HepG2 (cell line): ENCODE data around the gene SRP9. TPM values are rescaled to one million over a fixed set of nuclear protein-coding genes. Genes with fewer than 3 reads are reported as not detected.

ENCODE experiments used
- CBX1 ChIP-seq: IDR thresholded peaks from one replicate; pipeline ENCODE4 v1.6.1; 2016; ENCODE audit warnings: antibody characterized with exemption, low read depth
- CEBPZ ChIP-seq: IDR thresholded peaks from 2 replicates; pipeline ENCODE4 v1.6.1; 2012; ENCODE audit warnings: low read length, improper control_type of control experiment
- HDAC2 ChIP-seq: sonication (generic); formaldehyde crosslinking; IDR thresholded peaks from 2 replicates; pipeline ENCODE4 v1.4.0; 2020; ENCODE audit warnings: missing genetic modification reagents
- HES4 ChIP-seq: sonication (generic); formaldehyde crosslinking; IDR thresholded peaks from 2 replicates; pipeline ENCODE4 v1.9.0; 2021; ENCODE audit warnings: mild to moderate bottlenecking, missing genetic modification reagents, borderline replicate concordance
- IRF2 ChIP-seq: IDR thresholded peaks from 2 replicates; pipeline ENCODE4 v1.6.1; 2018; ENCODE audit warnings: missing genetic modification reagents, missing compliant biosample characterization
- KDM2A ChIP-seq: sonication (generic); formaldehyde crosslinking; IDR thresholded peaks from 2 replicates; pipeline ENCODE4 v1.4.0; 2020; ENCODE audit warnings: low read depth, missing genetic modification reagents, borderline replicate concordance
- MAFF ChIP-seq: IDR thresholded peaks from 2 replicates; pipeline ENCODE4 v1.6.1; 2011; ENCODE audit warnings: low read depth, low read length, improper control_type of control experiment
- NONO ChIP-seq, 2 experiments: fragments of 450-650 bp in 1 of 2; sonication (generic) in 1 of 2; formaldehyde crosslinking in 1 of 2; IDR thresholded peaks in 1 of 2; conservative IDR thresholded peaks in 1 of 2; 2 replicates each; pipeline versions ENCODE4 v1.6.1 to v1.8.0; 2017 to 2022; ENCODE audit warnings: mild to moderate bottlenecking in 1 of 2, missing genetic modification reagents in 1 of 2, moderate library complexity in 1 of 2
- PRMT3 ChIP-seq: sonication (generic); formaldehyde crosslinking; IDR thresholded peaks from 2 replicates; pipeline ENCODE4 v1.8.1; 2022; ENCODE audit warnings: low read depth, mild to moderate bottlenecking, moderate library complexity, missing genetic modification reagents, borderline replicate concordance
- THAP11 ChIP-seq: IDR thresholded peaks from 2 replicates; pipeline ENCODE4 v1.6.1; 2016; ENCODE audit warnings: missing biosample characterization, missing genetic modification reagents
- ZNF142 ChIP-seq: sonication (generic); formaldehyde crosslinking; IDR thresholded peaks from 2 replicates; pipeline ENCODE4 v1.4.0; 2020; ENCODE audit warnings: missing genetic modification reagents
- ZNF235 ChIP-seq: sonication (generic); formaldehyde crosslinking; IDR thresholded peaks from 2 replicates; pipeline ENCODE4 v1.8.1; 2023; ENCODE audit warnings: mild to moderate bottlenecking, missing genetic modification reagents, borderline replicate concordance
- ZNF691 ChIP-seq: sonication (generic); formaldehyde crosslinking; IDR thresholded peaks from 2 replicates; pipeline ENCODE4 v1.4.0; 2020; ENCODE audit warnings: missing genetic modification reagents, low read depth, mild to moderate bottlenecking, borderline replicate concordance
- ZNF710 ChIP-seq: sonication (generic); formaldehyde crosslinking; IDR thresholded peaks from 2 replicates; pipeline ENCODE4 v1.5.0; 2020; ENCODE audit warnings: mild to moderate bottlenecking, missing genetic modification reagents, borderline replicate concordance
- polyA plus RNA-seq, 8 experiments: library from polyadenylated mRNA; depleted of rRNA in 3 of 8; stranded (reverse) in 7 of 8; unstranded in 1 of 8; fragments of >200 nt; fragmentation: Illumina TruSeq in 4 of 8; extraction: Trizol in 4 of 8; gene quantifications; 2 replicates each; pipeline versions ENCODE4 v1.2.1 to v1.2.3, GENCODE V29; 2011 to 2016; ENCODE audit warnings: low read depth in 4 of 8, missing spikeins in 1 of 8, mixed read lengths in 1 of 8; ENCODE audit not compliant: insufficient read depth in 1 of 8
- total RNA-seq, 5 experiments: library from RNA; depleted of rRNA; stranded (reverse); fragments of >200 nt; fragmentation: Illumina TruSeq; extraction: Trizol; gene quantifications; 2 replicates each; pipeline ENCODE4 v1.2.3, GENCODE V29; 2016; ENCODE audit warnings: low read depth in 1 of 5

SRP9 gene
- total and polyA plus RNA-seq, 2 of the 13 experiments (the other 11 are each of a cell fraction or from before 2014, with no cell fraction given) = 251 to 307 TPM

- no peak for TF ChIP-seq NONO (IDR thresholded peaks at IDR 0.05)
- TF ChIP-seq NONO (CRISPR knock-in tag; conservative IDR thresholded peaks at IDR 0.05) = peak; percentile 95
- peak; percentile 93 for TF ChIP-seq IRF2 (CRISPR knock-in tag)
- TF ChIP-seq ZNF710 (CRISPR knock-in tag) = peak; percentile 95
- TF ChIP-seq THAP11 = peak; percentile 89
- 0 out of 2 replicates have a peak, but pooled peaks have one; percentile 42 for TF ChIP-seq HES4
- peak; percentile 40 for TF ChIP-seq CBX1
- TF ChIP-seq CEBPZ = no peak
- TF ChIP-seq ZNF142 (CRISPR knock-in tag) = no peak
- TF ChIP-seq PRMT3 (CRISPR knock-in tag) = no peak
- no peak for TF ChIP-seq ZNF235
- TF ChIP-seq MAFF = peak; percentile 72
- peak; percentile 72; the same call in 1 of the 2 replicates for TF ChIP-seq ZNF691 (CRISPR knock-in tag)
- peak; percentile 99 for TF ChIP-seq HDAC2 (CRISPR knock-in tag)
- TF ChIP-seq KDM2A = peak; percentile 42; the same call in 1 of the 2 replicates
Measured at GRCh38 chr1:225813214-225813964, 35.8 kb downstream of the SRP9 start (continued).
